HAP-1 (cell line): ENCODE results near the gene TMEM154.

Experiments used
- DNase-seq, 2 experiments: peaks; one replicate each; pipeline ENCODE4 v3.0.0-alpha.2; 2016 to 2020; ENCODE audit warnings: low spot score in 2 of 2
- H3K27me3 ChIP-seq: fragments of 250-450 bp; sonication (Bioruptor Pico); 2 replicates; pipeline ENCODE4 v1.5.1; 2020; ENCODE audit warnings: low read depth, mild to moderate bottlenecking, moderate library complexity
- H3K36me3 ChIP-seq: fragments of 250-450 bp; sonication (Bioruptor Pico); replicated peaks from 2 replicates; pipeline ENCODE4 v1.5.1; 2020; ENCODE audit warnings: mild to moderate bottlenecking
- H3K4me1 ChIP-seq: fragments of 250-450 bp; sonication (Bioruptor Pico); 2 replicates; pipeline ENCODE4 v1.5.1; 2020; ENCODE audit warnings: mild to moderate bottlenecking
- H3K4me3 ChIP-seq: fragments of 250-450 bp; sonication (Bioruptor Pico); 2 replicates; pipeline ENCODE4 v1.5.1; 2020; ENCODE audit warnings: mild to moderate bottlenecking, moderate library complexity
- H3K9me3 ChIP-seq: fragments of 250-450 bp; sonication (Bioruptor Pico); 2 replicates; pipeline ENCODE4 v1.5.1; 2020; ENCODE audit warnings: mild to moderate bottlenecking, moderate library complexity
- in situ Hi-C: fragments of 300-500 bp; cut with MboI; formaldehyde crosslinking; loops from 3 replicates; pipeline ENCODE4 v1.14.3; 2020; ENCODE audit warnings: low sequenced_read_pairs, inconsistent platforms, mixed read lengths

Gene TMEM154

DNA sequence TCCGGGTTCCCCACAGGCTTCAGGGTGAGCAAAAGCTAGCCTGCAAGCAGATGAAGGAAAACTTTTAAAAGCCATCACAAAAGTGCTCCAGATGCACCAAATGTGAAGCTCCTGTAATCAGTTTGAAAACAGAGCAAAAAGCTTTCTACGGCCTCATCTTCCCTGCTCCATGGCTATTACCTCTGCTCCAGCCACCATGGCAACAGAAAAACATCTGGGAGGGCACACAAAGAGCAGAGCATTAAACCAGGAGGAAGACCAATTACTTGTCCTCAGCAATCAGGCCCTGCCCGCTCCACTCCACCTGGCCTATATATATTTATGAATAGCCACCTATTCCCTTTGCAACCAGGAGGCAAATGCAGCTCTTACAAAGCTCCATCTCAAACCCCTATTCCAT, 33.6 kb downstream of the TMEM154 start:
- Histone ChIP-seq H3K36me3 (no peaks in the 10 kb centered on the region), H3K27me3 (no peaks in the 10 kb centered on the region), H3K4me1 (no peaks in the 10 kb centered on the region), H3K9me3 (no peaks in the 10 kb centered on the region), H3K4me3 (no peak overlapping the region)
- in situ Hi-C loops: loop anchor here (10.0 kb wide), 1 partner anchor 151 kb away; no protein-coding TSS in a partner anchor
- DNase-seq: no peak

DNA sequence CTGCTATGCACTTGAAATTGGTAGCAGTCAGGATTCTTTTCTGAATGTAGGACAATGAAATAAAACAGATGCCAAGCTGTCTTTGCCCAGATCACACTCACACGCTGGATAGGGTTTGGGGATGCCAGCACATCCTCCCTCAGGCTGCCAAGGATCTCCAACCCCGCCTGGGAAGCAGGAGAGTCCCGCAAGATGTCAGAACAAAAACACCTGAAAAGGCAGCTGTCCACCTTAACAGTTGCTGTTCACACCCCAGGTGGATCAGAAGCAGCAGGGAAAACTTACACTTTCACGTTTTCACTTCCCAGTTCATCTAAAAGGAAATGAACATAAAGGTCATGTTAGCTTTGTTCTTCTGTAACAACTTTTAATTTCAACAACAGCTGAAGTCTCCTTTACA, 35.7 kb downstream of the TMEM154 start:
- no peak for DNase-seq
- in situ Hi-C loops: loop anchor here (10.0 kb wide), 1 partner anchor 149 kb away; no protein-coding TSS in a partner anchor
- Histone ChIP-seq H3K27me3 (no peaks in the 10 kb centered on the region), H3K4me1 (no peaks in the 10 kb centered on the region), H3K4me3 (no peak overlapping the region), H3K36me3 (no peaks in the 10 kb centered on the region), H3K9me3 (no peaks in the 10 kb centered on the region)

DNA sequence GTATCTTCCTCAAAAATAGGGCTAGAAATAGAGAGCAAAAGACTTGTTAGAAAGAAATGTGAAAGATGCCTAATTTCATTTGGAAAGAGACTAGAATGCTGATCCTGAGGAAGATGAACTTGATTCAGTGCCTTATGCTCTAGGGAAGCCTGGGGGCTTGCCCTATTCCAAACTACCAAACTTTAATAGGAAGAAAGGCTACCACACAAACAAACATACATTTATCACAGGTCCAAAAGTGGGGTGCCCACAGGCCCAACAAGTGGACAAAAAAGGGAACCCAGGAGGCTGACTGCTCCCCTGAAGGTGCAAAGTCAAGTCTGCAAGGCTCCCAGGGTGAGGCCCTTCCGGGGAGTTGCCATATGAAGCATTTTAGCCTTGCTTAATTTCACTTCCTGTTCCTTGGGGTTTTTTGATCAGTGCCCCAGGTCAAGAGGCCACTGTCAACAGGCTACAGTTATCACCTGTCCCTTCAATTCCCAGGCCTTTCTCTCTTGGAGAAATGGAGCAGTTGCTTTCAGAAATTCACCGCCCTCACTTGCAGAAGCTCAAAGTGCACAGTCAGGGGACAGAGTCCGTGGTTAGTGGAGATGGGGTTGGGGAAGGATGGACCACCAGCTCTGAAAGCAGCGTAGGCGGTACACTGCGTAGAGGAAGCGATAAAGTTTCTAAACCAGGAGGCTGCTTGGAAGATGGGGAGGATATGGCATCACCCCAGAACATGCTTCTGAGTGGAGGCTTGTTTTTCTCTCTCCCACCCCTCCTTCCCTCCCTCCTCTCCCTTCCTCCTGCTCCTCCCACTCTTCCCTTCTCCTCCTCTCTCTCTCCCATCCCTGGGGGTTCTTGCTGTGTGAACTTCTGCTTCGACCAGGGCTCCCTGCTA, 36.4 kb downstream of the TMEM154 start:
- no peak overlapping the region for H3K4me3 ChIP-seq
- H3K4me1 ChIP-seq: no peaks in the 10 kb centered on the region
- no peak for DNase-seq

DNA sequence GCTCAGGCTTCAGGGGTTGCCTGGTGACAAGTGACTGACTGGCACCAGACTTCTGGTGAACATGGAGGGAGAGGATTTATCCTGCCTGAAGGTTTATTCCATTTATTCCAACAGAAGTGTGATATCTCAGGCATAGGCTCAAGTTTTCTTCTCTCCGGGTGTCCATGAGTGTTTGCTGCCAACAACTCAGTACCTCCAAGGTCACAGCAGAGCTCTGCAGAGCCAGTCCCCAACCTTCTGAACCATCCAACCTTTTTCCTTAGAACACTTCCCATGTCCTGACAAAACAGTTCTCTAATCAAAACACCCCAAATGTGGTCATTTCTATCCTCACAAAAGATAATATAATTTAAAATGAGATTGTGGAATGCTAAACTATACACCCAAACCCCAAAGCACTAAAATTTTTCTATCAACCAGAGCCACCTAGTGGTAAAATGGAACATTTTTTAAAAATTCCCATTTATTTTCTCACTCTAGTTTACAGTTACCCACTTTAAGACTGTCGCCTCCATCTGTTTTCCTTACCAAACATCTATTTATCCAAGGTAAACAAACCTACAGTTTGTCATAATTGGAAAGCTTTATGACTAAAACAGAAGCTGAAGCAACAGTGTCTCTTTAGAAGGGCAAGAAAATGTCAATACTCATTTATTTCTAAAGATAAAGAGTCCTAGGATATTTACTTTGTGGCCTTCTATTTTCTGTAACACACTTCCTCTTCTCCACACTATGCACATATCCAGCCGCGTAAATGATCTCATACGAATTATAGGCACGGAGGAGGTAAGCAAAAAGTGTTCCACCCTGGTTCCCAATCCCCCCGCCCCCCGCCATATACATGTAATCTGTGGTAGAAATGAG, 39.5 kb downstream of the TMEM154 start:
- Histone ChIP-seq H3K4me1 (no peaks in the 10 kb centered on the region), H3K9me3 (no peaks in the 10 kb centered on the region), H3K27me3 (no peaks in the 10 kb centered on the region), H3K4me3 (no peak overlapping the region), H3K36me3 (no peaks in the 10 kb centered on the region)
- peak in 1 of 2 experiments; percentile 35 for DNase-seq
- in situ Hi-C loops: loop anchor here (10.0 kb wide), 1 partner anchor 145 kb away; no protein-coding TSS in a partner anchor

More for the DNA sequence above, 36.4 kb downstream of the TMEM154 start:
- no peaks in the 10 kb centered on the region for H3K9me3 ChIP-seq
- H3K27me3 ChIP-seq: no peaks in the 10 kb centered on the region
- no peaks in the 10 kb centered on the region for H3K36me3 ChIP-seq
- in situ Hi-C loops: loop anchor here (10.0 kb wide), 1 partner anchor 149 kb away; no protein-coding TSS in a partner anchor

DNA sequence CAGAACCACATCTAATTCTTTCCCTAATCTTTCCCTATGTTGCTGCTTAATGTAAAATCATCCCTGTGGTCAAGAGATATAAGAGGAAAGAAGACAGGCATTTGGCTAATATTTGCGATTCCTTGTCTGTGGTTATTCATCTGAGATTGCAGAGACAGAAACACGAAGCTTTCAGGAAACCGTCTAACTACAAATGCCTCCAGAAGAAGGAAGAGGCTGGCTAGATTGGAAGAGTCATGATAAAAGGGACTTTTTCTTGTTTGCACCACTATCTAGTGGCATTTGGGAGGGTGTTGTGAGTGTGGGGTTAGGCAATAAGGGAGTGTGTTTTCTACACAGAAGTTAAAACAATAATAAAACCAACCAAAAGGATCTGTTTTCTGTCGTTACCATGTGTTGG, 43.9 kb downstream of the TMEM154 start:
- DNase-seq: no peak
- H3K36me3 ChIP-seq: no peaks in the 10 kb centered on the region
- no peaks in the 10 kb centered on the region for H3K27me3 ChIP-seq
- H3K9me3 ChIP-seq: no peaks in the 10 kb centered on the region
- peaks cover 13% of the 10 kb centered on the region for H3K4me1 ChIP-seq
- in situ Hi-C loops: no loop called here
- no peak overlapping the region for H3K4me3 ChIP-seq

DNA sequence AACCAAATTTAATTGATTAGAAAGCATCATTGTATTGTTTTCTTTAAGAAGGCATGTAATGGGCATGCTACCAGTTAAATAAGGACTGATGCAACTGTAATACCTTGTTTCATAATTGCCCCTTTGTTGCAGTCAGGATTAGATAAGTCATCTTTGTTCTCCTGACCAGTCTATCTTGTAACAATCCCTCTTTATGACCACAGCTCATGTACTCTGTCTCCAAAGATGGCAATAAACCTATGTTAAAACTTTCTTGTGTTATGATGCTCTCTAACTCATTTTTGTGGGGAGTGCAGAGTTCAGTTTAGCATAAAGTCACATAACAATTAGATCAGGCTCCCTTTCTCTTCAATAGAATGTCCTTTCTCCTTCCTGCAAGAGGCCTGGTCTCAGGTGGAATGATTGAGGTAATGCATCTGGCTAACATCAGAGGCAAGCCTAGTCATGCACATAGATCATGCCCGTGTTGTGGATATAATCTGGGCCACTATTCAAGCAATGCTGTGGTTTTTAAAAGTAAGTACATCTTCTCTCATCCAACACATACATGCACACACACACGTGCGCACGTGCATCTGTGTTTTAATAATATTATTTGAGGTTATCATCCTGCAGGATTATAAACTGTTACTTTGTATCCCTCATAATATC, 45.6 kb downstream of the TMEM154 start:
- peak; percentile 31 to 69 for DNase-seq
- H3K36me3 ChIP-seq: no peaks in the 10 kb centered on the region
- peaks cover 13% of the 10 kb centered on the region for H3K4me1 ChIP-seq
- in situ Hi-C loops: no loop called here
- H3K27me3 ChIP-seq: no peaks in the 10 kb centered on the region
- H3K4me3 ChIP-seq: no peak overlapping the region
- no peaks in the 10 kb centered on the region for H3K9me3 ChIP-seq

DNA sequence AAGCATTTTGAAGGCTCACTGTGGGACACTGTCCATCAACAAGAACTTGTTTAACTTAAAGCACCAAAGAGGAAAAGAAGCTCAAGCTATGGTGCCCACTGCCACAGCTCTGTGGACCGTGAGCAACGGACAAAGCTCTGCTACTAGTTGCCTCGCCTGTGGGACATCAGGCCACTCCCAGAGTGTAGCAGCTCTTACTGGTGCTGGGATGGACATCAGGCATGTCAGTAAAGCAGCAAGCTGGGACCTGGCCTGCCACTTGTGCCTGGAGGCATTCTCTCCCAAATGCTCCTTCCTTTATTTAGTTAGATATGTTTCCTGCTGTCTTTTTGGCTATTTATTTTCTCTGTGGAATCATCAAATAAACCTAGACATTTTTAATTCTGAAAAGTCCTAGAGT, 46.7 kb downstream of the TMEM154 start:
- Histone ChIP-seq H3K36me3 (no peaks in the 10 kb centered on the region), H3K4me1 (peaks cover 13% of the 10 kb centered on the region), H3K4me3 (no peak overlapping the region), H3K9me3 (no peaks in the 10 kb centered on the region), H3K27me3 (no peaks in the 10 kb centered on the region)
- peak in 1 of 2 experiments; percentile 17 for DNase-seq
- in situ Hi-C loops: no loop called here

DNA sequence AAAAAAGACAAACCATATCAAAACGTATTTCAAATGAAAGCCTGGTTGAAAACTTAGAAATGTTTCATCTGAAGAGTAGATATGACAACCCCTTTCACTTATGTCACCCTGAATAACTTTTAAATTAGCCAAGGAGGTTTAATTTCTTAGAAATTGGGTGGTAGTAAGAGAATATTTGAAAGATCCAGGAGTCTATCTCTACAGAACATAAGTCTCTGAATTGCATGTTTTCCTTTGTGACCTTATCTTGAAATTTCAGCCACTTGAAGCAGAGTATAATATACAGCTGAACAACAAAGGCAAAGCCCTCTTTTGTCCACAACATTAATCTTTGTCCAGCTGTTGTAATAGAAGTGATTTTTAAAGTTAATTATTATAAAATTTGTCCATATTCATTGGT, 49.5 kb downstream of the TMEM154 start:
- H3K4me1 ChIP-seq: peaks cover 13% of the 10 kb centered on the region
- H3K4me3 ChIP-seq: no peak overlapping the region
- in situ Hi-C loops: no loop called here
- no peaks in the 10 kb centered on the region for H3K27me3 ChIP-seq
- no peaks in the 10 kb centered on the region for H3K9me3 ChIP-seq
- peak in 1 of 2 experiments; percentile 17 for DNase-seq
- H3K36me3 ChIP-seq: no peaks in the 10 kb centered on the region

DNA sequence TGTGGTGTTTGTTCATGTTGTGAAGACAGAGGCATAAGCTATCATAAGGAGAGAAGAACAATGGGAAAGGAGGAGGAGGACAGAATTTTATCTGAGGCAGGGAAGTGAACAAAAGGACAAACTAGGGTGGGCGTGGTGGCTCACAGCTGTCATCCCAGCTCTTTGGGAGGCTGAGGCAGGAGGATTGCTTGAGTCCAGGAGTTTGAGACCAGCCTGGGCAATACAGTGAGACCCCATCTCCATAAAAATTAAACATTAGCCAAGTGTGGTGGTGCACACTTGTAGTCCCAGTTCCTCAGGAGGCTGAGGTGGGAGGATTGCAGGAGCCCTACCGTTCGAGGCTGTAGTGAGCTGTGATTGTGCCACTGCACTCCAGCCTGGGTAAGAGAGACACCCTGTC, 49.9 kb downstream of the TMEM154 start:
- H3K4me1 ChIP-seq: peaks cover 13% of the 10 kb centered on the region
- in situ Hi-C loops: no loop called here
- H3K4me3 ChIP-seq: no peak overlapping the region
- H3K9me3 ChIP-seq: no peaks in the 10 kb centered on the region
- no peaks in the 10 kb centered on the region for H3K27me3 ChIP-seq
- no peak for DNase-seq
- H3K36me3 ChIP-seq: no peaks in the 10 kb centered on the region

DNA sequence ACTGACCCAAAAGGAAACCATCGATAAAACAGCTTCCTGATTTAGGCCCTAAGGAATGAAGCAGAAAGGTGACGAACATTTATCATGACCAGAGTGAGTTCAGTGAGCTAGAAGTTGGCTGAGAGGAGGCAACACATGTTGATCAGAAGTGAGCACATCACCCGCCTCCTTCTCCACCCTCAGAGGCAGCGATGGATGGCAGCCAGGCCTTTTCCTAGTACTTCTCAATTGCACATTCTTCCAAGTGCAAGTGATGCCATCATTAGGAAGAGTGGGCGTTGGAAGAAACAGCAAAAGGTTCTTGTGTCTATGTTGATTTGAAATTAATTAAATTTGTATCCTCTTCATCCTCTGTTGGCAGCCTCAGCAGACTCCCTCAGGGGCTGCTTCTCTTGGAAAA, 51.7 kb downstream of the TMEM154 start:
- H3K4me3 ChIP-seq: no peak overlapping the region
- in situ Hi-C loops: no loop called here
- H3K27me3 ChIP-seq: no peaks in the 10 kb centered on the region

DNA sequence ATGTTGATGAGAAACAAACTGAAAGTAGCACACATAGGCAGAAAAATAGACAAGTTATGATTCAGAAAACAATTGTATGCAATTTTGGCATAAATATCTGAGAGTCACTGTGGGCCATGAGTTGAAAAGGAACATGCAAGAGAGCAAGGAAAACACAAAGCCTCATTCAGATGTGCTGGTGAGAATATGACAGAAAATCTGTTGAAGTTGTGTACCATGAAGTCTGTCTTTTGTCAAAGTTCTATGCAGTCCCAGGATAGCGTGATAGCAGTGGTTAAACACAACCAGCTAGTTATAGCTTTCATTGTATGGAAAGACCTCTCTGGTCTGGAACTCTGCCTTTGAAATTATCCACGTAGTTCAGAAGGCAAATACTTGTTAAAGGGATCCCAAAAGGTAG, 53.0 kb downstream of the TMEM154 start:
- Histone ChIP-seq H3K27me3 (no peaks in the 10 kb centered on the region), H3K9me3 (no peaks in the 10 kb centered on the region), H3K4me1 (no peaks in the 10 kb centered on the region), H3K36me3 (no peaks in the 10 kb centered on the region), H3K4me3 (no peak overlapping the region)
- no peak for DNase-seq
- in situ Hi-C loops: no loop called here

More for the DNA sequence above, 51.7 kb downstream of the TMEM154 start:
- DNase-seq: no peak
- H3K4me1 ChIP-seq: no peaks in the 10 kb centered on the region; the same call in 1 of the 2 replicates
- no peaks in the 10 kb centered on the region for H3K36me3 ChIP-seq
- H3K9me3 ChIP-seq: no peaks in the 10 kb centered on the region

DNA sequence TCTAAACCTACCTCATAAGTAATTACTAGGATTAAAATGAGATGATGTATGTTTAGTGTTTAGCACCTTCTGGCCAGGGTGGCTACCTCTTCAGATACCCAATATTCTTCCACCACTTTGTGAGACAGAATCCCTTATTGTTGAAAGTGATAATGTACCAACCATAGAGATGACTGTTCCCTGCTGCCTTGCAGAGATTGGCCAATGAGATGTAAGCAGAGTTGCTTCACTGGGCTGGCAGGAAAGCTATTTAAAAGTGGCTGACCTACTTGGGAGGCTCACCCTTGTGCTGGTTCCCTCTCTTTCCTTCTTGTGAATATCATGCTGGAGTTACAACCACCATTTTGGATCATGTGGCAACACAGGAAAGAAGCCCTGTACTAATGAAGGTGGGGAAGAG, 58.9 kb downstream of the TMEM154 start:
- in situ Hi-C loops: no loop called here
- H3K4me1 ChIP-seq: no peaks in the 10 kb centered on the region

DNA sequence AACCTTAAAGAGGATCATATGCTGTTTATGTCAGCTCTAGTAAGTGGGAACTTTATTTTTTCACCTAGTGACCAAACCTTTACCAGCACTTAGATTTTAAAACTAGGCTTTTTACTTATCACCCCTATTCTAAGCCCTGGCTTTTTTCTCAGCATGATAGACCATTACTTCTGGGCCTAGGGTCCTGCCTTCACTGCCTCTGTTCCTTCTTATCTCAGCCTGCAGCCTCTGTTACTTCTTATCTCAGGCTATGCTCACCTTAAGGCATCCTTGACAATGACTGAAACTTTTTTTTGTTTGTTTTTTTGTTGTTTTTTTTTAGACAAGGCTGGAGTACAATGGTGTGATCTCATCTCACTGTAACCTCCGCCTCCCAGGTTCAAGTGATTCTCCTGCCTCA, 59.6 kb downstream of the TMEM154 start:
- no peaks in the 10 kb centered on the region for H3K36me3 ChIP-seq
- no peak overlapping the region for H3K4me3 ChIP-seq
- H3K27me3 ChIP-seq: no peaks in the 10 kb centered on the region
- DNase-seq: no peak
- H3K9me3 ChIP-seq: no peaks in the 10 kb centered on the region
- H3K4me1 ChIP-seq: no peaks in the 10 kb centered on the region
- in situ Hi-C loops: no loop called here

More for the DNA sequence above, 58.9 kb downstream of the TMEM154 start:
- Histone ChIP-seq H3K27me3 (no peaks in the 10 kb centered on the region), H3K36me3 (no peaks in the 10 kb centered on the region), H3K9me3 (no peaks in the 10 kb centered on the region), H3K4me3 (no peak overlapping the region)
- no peak for DNase-seq
